Endothelial cell (in vitro differentiated cells): ENCODE data around the gene ACTR3C. TPM values are rescaled to one million over a fixed set of nuclear protein-coding genes. Genes with fewer than 3 reads are reported as not detected.

ENCODE experiments used
- DNase-seq: peaks from one replicate; pipeline ENCODE4 v3.0.0; 2021; ENCODE audit warnings: low spot score
- H3K27ac Mint-ChIP-seq: one replicate; pipeline ENCODE4 v1.8.0; 2021; ENCODE audit warnings: mixed read lengths, inconsistent platforms; ENCODE audit not compliant: unreplicated experiment
- H3K27me3 Mint-ChIP-seq: one replicate; pipeline ENCODE4 v1.8.0; 2021; ENCODE audit warnings: mild to moderate bottlenecking, moderate library complexity, mixed read lengths, inconsistent platforms; ENCODE audit not compliant: unreplicated experiment
- H3K36me3 Mint-ChIP-seq: one replicate; pipeline ENCODE4 v1.8.0; 2021; ENCODE audit warnings: mild to moderate bottlenecking, low read depth, mixed read lengths, inconsistent platforms; ENCODE audit not compliant: unreplicated experiment
- H3K4me1 Mint-ChIP-seq: one replicate; pipeline ENCODE4 v1.8.0; 2021; ENCODE audit warnings: mild to moderate bottlenecking, mixed read lengths, inconsistent platforms; ENCODE audit not compliant: unreplicated experiment
- H3K4me3 Mint-ChIP-seq: one replicate; pipeline ENCODE4 v1.8.0; 2021; ENCODE audit warnings: mild to moderate bottlenecking, mixed read lengths, inconsistent platforms; ENCODE audit not compliant: unreplicated experiment
- H3K9me3 Mint-ChIP-seq: one replicate; pipeline ENCODE4 v1.8.0; 2021; ENCODE audit warnings: mixed read lengths, inconsistent platforms; ENCODE audit not compliant: unreplicated experiment
- CTCF ChIP-seq: fragments of 200-600 bp; sonication (generic); IDR thresholded peaks from one replicate; pipeline ENCODE4 v1.5.0; 2021; ENCODE audit warnings: antibody characterized with exemption; ENCODE audit not compliant: unreplicated experiment
- total RNA-seq: library from RNA; stranded (reverse); fragmentation: NEBNext Ultra II Directional; extraction: Animal tissue kit (Norgen Biotek cat#: 25700); gene quantifications from one replicate; pipeline ENCODE4 v1.2.1, GENCODE V29; 2021; ENCODE audit not compliant: unreplicated experiment

ACTR3C gene
- total RNA-seq, 1 donor from 2014 or later: 0.87 TPM

- peaks cover 2% of the 10 kb centered on the region for H3K27me3 Mint-ChIP-seq
- H3K4me1 Mint-ChIP-seq: peaks cover 33% of the 10 kb centered on the region
- TF ChIP-seq CTCF: no peak
- H3K36me3 Mint-ChIP-seq: no peaks in the 10 kb centered on the region
- no peak overlapping the region for H3K27ac Mint-ChIP-seq
- H3K9me3 Mint-ChIP-seq: no peaks in the 10 kb centered on the region
- DNase-seq: no peak
- no peak overlapping the region for H3K4me3 Mint-ChIP-seq
Measured at GRCh38 chr7:150361807-150362621, 38.7 kb upstream of the ACTR3C start.

- Mint-ChIP-seq H3K36me3 (no peaks in the 10 kb centered on the region), H3K27me3 (peaks cover 2% of the 10 kb centered on the region), H3K4me3 (peak overlapping the region; percentile 32), H3K9me3 (no peaks in the 10 kb centered on the region), H3K4me1 (peaks cover 33% of the 10 kb centered on the region), H3K27ac (no peak overlapping the region)
- DNase-seq: no peak
- no peak for TF ChIP-seq CTCF
Measured at GRCh38 chr7:150361402-150361801, 38.1 kb upstream of the ACTR3C start.

GRCh38 chr7:150360363-150361058, 37.2 kb upstream of the ACTR3C start:
- no peak for TF ChIP-seq CTCF
- no peak for DNase-seq
- Mint-ChIP-seq H3K9me3 (no peaks in the 10 kb centered on the region), H3K36me3 (no peaks in the 10 kb centered on the region), H3K4me3 (no peak overlapping the region), H3K27ac (no peak overlapping the region), H3K27me3 (peaks cover 2% of the 10 kb centered on the region), H3K4me1 (peaks cover 26% of the 10 kb centered on the region)

GRCh38 chr7:150359622-150360362, 36.4 kb upstream of the ACTR3C start:
- H3K4me3 Mint-ChIP-seq: no peak overlapping the region
- H3K27ac Mint-ChIP-seq: no peak overlapping the region
- DNase-seq: no peak
- H3K27me3 Mint-ChIP-seq: peaks cover 2% of the 10 kb centered on the region
- peaks cover 26% of the 10 kb centered on the region for H3K4me1 Mint-ChIP-seq
- no peak for TF ChIP-seq CTCF
- H3K36me3 Mint-ChIP-seq: no peaks in the 10 kb centered on the region
- H3K9me3 Mint-ChIP-seq: no peaks in the 10 kb centered on the region
